Measurements from ENCODE around the gene NMD3.

The NMD3 gene

GRCh38 chr3:161289174-161289573 lies 68.1 kb downstream of the NMD3 start:
- no peak for DNase-seq

- no peak for DNase-seq
Observed at GRCh38 chr3:161291191-161291901, 70.2 kb downstream of the NMD3 start.

GRCh38 chr3:161293381-161293780 lies 72.3 kb downstream of the NMD3 start:
- DNase-seq: no peak

- no peak for DNase-seq
Observed at GRCh38 chr3:161295325-161295724, 74.2 kb downstream of the NMD3 start.

- DNase-seq: no peak
Observed at GRCh38 chr3:161296814-161297213, 75.7 kb downstream of the NMD3 start.
